Endodermal cell (in vitro differentiated cells): ENCODE results near the gene RAVER2. TPM values are rescaled to one million over a fixed set of nuclear protein-coding genes. Genes with fewer than 3 reads are reported as not detected.

ENCODE experiments used
- DNase-seq: peaks from one replicate; pipeline ENCODE4 v3.0.0-alpha.2; 2017
- H3K27ac ChIP-seq: 2 replicates; pipeline ENCODE4 v1.5.1; 2013; ENCODE audit warnings: mild to moderate bottlenecking, low read depth, low read length, moderate library complexity
- H3K27me3 ChIP-seq: 2 replicates; pipeline ENCODE4 v1.6.1; 2013; ENCODE audit warnings: mild to moderate bottlenecking, low read length, moderate library complexity; ENCODE audit not compliant: insufficient read depth, control insufficient read depth, poor library complexity, severe bottlenecking
- H3K36me3 ChIP-seq: 2 replicates; pipeline ENCODE4 v1.7.0; 2013; ENCODE audit warnings: mild to moderate bottlenecking, low read length, moderate library complexity; ENCODE audit not compliant: control insufficient read depth, insufficient read depth
- H3K4me1 ChIP-seq: one replicate; pipeline ENCODE4 v1.7.0; 2013; ENCODE audit warnings: low read length; ENCODE audit not compliant: control insufficient read depth, insufficient read depth
- H3K4me3 ChIP-seq: 2 replicates; pipeline ENCODE4 v1.5.1; 2013; ENCODE audit warnings: mild to moderate bottlenecking, low read length, moderate library complexity
- H3K9ac ChIP-seq: 2 replicates; pipeline ENCODE4 v1.6.1; 2013; ENCODE audit warnings: mild to moderate bottlenecking, low read length, moderate library complexity; ENCODE audit not compliant: poor library complexity, severe bottlenecking; ENCODE audit errors: extremely low read depth
- H3K9me3 ChIP-seq: 2 replicates; pipeline ENCODE4 v1.6.1; 2013; ENCODE audit warnings: mild to moderate bottlenecking, low read length, moderate library complexity; ENCODE audit not compliant: control insufficient read depth
- H3K27ac Mint-ChIP-seq: 2 replicates; pipeline ENCODE4 v1.8.0; 2020; ENCODE audit warnings: mixed read lengths
- H3K27me3 Mint-ChIP-seq: 2 replicates; pipeline ENCODE4 v1.8.0; 2021; ENCODE audit warnings: mild to moderate bottlenecking, mixed read lengths; ENCODE audit not compliant: insufficient read depth
- H3K36me3 Mint-ChIP-seq: 2 replicates; pipeline ENCODE4 v1.8.0; 2020; ENCODE audit warnings: low read depth, mixed read lengths
- H3K4me1 Mint-ChIP-seq: 2 replicates; pipeline ENCODE4 v1.8.0; 2020; ENCODE audit warnings: mixed read lengths
- H3K4me3 Mint-ChIP-seq: 2 replicates; pipeline ENCODE4 v1.8.0; 2020; ENCODE audit warnings: mild to moderate bottlenecking, moderate library complexity, mixed read lengths
- H3K9me3 Mint-ChIP-seq: 2 replicates; pipeline ENCODE4 v1.8.0; 2020; ENCODE audit warnings: mild to moderate bottlenecking, mixed read lengths
- CTCF ChIP-seq: fragments of 200-600 bp; sonication (generic); conservative IDR thresholded peaks from 2 replicates; pipeline ENCODE4 v1.5.0; 2021; ENCODE audit warnings: antibody characterized with exemption, mild to moderate bottlenecking
- WGBS, 2 experiments: methylation state at CpG; one replicate each; pipeline versions ENCODE4 v1.1.5 to v1.1.7; 2013; ENCODE audit warnings: missing lambda C conversion rate in 2 of 2, mixed read lengths in 1 of 2; ENCODE audit not compliant: insufficient coverage in 1 of 2, insufficient read length in 1 of 2; 5-methylcytosine and 5-hydroxymethylcytosine counted together
- total RNA-seq, 2 donors: library from RNA; stranded (reverse); fragmentation: NEBNext Ultra II Directional in 1 of 2; extraction: Animal tissue kit (Norgen Biotek cat#: 25700) in 1 of 2; gene quantifications; 2 replicates in 1 of 2; 3 replicates in 1 of 2; pipeline ENCODE4 v1.2.1, GENCODE V29; 2021

Gene RAVER2
- total RNA-seq, 2 donors from 2014 or later = 20.3 to 21.8 TPM

DNA sequence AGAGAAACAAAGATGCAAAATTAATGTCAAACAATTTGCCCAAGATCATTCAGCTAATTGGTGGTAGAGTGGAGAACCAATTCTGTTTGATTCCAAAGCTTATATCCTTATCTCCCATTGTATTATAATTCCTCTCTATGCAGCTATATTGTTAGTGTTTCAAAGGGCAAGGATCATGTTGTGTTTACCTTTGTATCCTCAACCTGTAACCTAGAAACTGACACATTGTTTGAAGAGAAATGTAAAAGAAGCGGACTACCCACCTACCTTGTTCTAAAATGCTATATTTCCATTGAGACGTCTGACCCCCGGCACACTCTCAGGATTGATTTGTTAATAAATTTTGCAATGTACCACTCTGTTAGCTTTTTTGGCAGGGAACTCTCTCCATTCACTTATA is 9.3 kb downstream of the RAVER2 start:
- DNase-seq = no peak
- no peak overlapping the region for H3K4me3 ChIP-seq
- H3K27ac ChIP-seq = no peak overlapping the region
- Mint-ChIP-seq H3K9me3 (peaks cover 6% of the 10 kb centered on the region), H3K4me3 (no peak overlapping the region), H3K27me3 (no peaks in the 10 kb centered on the region), H3K36me3 (peaks cover 4% of the 10 kb centered on the region), H3K4me1 (peaks cover 21% of the 10 kb centered on the region), H3K27ac (no peak overlapping the region)
- no peaks in the 10 kb centered on the region for H3K27me3 ChIP-seq
- no peaks in the 10 kb centered on the region for H3K4me1 ChIP-seq
- no peak for TF ChIP-seq CTCF
- 89% methylated on average over 3 of the region's 3 CpGs; no CpG with 5 or more reads in 1 of the 2 experiments for WGBS, 2 experiments
- H3K36me3 ChIP-seq = no peaks in the 10 kb centered on the region
- peaks cover 6% of the 10 kb centered on the region for H3K9me3 ChIP-seq
- no peak overlapping the region for H3K9ac ChIP-seq

GRCh38 chr1:64755361-64755760 is 10.5 kb downstream of the RAVER2 start:
- Mint-ChIP-seq H3K27me3 (no peaks in the 10 kb centered on the region), H3K27ac (no peak overlapping the region)

DNA sequence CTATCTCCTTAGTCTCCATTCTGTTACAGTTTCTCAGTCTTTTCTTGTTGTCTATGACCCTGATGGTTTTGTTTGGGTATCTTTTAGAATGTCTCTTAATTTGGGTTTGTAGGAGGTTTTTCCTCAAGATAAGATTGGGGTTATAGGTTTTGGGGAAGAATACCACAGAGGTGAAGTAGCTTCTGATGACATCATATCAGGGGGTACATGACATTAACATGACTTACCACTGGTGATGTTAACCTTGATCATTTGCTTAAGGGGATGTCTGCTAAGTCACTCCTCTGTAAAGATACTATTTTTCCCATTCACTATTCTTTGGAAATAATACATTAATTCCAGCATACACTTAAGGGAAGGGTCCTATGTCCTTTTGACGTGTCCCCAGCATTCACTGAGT is 11.9 kb downstream of the RAVER2 start:
- Histone ChIP-seq H3K27me3 (no peaks in the 10 kb centered on the region), H3K27ac (no peak overlapping the region), H3K4me3 (no peak overlapping the region), H3K9ac (no peak overlapping the region), H3K4me1 (no peaks in the 10 kb centered on the region), H3K36me3 (no peaks in the 10 kb centered on the region), H3K9me3 (peaks cover 6% of the 10 kb centered on the region)
- Mint-ChIP-seq H3K27ac (no peak overlapping the region), H3K27me3 (no peaks in the 10 kb centered on the region), H3K4me3 (no peak overlapping the region), H3K9me3 (peaks cover 6% of the 10 kb centered on the region), H3K36me3 (peaks cover 4% of the 10 kb centered on the region), H3K4me1 (peaks cover 15% of the 10 kb centered on the region)
- 75 to 90% methylated on average over 1 of the region's 1 CpG for WGBS, 2 experiments
- DNase-seq = no peak
- TF ChIP-seq CTCF = no peak

More at GRCh38 chr1:64755361-64755760, 10.5 kb downstream of the RAVER2 start:
- TF ChIP-seq CTCF = no peak
- Mint-ChIP-seq H3K4me1 (peaks cover 18% of the 10 kb centered on the region), H3K4me3 (no peak overlapping the region), H3K36me3 (peaks cover 4% of the 10 kb centered on the region), H3K9me3 (peaks cover 6% of the 10 kb centered on the region)
- H3K36me3 ChIP-seq = no peaks in the 10 kb centered on the region
- DNase-seq = no peak
- no peak overlapping the region for H3K27ac ChIP-seq
- WGBS, 2 experiments = 63 to 80% methylated on average over 1 to 2 of the region's 2 CpGs
- H3K27me3 ChIP-seq = no peaks in the 10 kb centered on the region
- no peak overlapping the region for H3K9ac ChIP-seq
- H3K9me3 ChIP-seq = peaks cover 6% of the 10 kb centered on the region
- H3K4me1 ChIP-seq = no peaks in the 10 kb centered on the region
- no peak overlapping the region for H3K4me3 ChIP-seq
